Measurements from ENCODE around the gene FAM111B. TPM values are rescaled to one million over a fixed set of nuclear protein-coding genes. Genes with fewer than 3 reads are reported as not detected.

The FAM111B gene
- polyA plus RNA-seq, 1 donor (not counting 4 experiments of a cell fraction or from before 2014, with no cell fraction given), result 5.3 TPM

- peak overlapping the region; percentile 94 for H3K27ac ChIP-seq (ENCODE audit: control insufficient read depth, insufficient read depth, low read length)
- no peaks in the 10 kb centered on the region for H3K9me3 ChIP-seq (ENCODE audit: control insufficient read depth, low read depth, low read length)
- H3K4me3 ChIP-seq (ENCODE audit: control insufficient read depth in 2 of 3, extremely low read depth in 1 of 3, insufficient read depth in 2 of 3, low read depth in 1 of 3, low read length in 3 of 3), result peak overlapping the region; percentile 63 to 81 (median 67)
- no peak for TF ChIP-seq CTCF (optimal IDR thresholded peaks at IDR 0.05 in 1 of 3, IDR thresholded peaks at IDR 0.05 in 1 of 3, conservative IDR thresholded peaks at IDR 0.05 in 1 of 3; ENCODE audit: extremely low read depth in 1 of 3, insufficient read depth in 2 of 3, low read length in 3 of 3)
- no peak for TF ChIP-seq EZH2 (IDR thresholded peaks at IDR 0.05; ENCODE audit: low read length)
- no peaks in the 10 kb centered on the region for H3K79me2 ChIP-seq (ENCODE audit: control insufficient read depth, insufficient read depth, low read length)
- H2AFZ ChIP-seq (ENCODE audit: control insufficient read depth, low read length), result peak overlapping the region; percentile 89
- H4K20me1 ChIP-seq (ENCODE audit: control insufficient read depth, extremely low read depth, insufficient read depth, low read length), result no peaks in the 10 kb centered on the region
- FAIRE-seq, result no peak
- no peaks in the 10 kb centered on the region for H3K9me1 ChIP-seq (ENCODE audit: control insufficient read depth, extremely low read depth, insufficient read depth, low read length)
- dilution Hi-C loops (cut with MboI; ENCODE audit: extremely low pct_ligation_motif_present, low sequenced_read_pairs), result no loop called here
- H3K36me3 ChIP-seq (ENCODE audit: control insufficient read depth in 2 of 2, extremely low read depth in 1 of 2, insufficient read depth in 2 of 2, low read length in 2 of 2), result peaks cover 0 to 2% of the 10 kb centered on the region in 2 experiments
- H3K9ac ChIP-seq (ENCODE audit: control insufficient read depth, extremely low read depth, insufficient read depth, low read length), result peak overlapping the region; percentile 72
- DNase-seq (ENCODE audit: low read depth, low spot score), result no peak
- H3K27me3 ChIP-seq (ENCODE audit: control insufficient read depth, extremely low read depth, insufficient read depth, low read length), result no peaks in the 10 kb centered on the region
- peak overlapping the region; percentile 98 for H3K4me2 ChIP-seq (ENCODE audit: control insufficient read depth, extremely low read depth, insufficient read depth, low read depth, low read length)
- peaks cover 36% of the 10 kb centered on the region for H3K4me1 ChIP-seq (ENCODE audit: control insufficient read depth, extremely low read depth, insufficient read depth, low read length)
These were observed 66.3 kb downstream of the FAM111B start for GRCh38 chr11:59173080-59173963.

GRCh38 chr11:59173964-59174663 lies 67.1 kb downstream of the FAM111B start:
- peak overlapping the region; percentile 94 for H3K27ac ChIP-seq (ENCODE audit: control insufficient read depth, insufficient read depth, low read length)
- H3K9ac ChIP-seq (ENCODE audit: control insufficient read depth, extremely low read depth, insufficient read depth, low read length), result peak overlapping the region; percentile 72
- H3K4me3 ChIP-seq (ENCODE audit: control insufficient read depth in 2 of 3, extremely low read depth in 1 of 3, insufficient read depth in 2 of 3, low read depth in 1 of 3, low read length in 3 of 3), result peak overlapping the region; percentile 52 to 81 (median 67)
- no peaks in the 10 kb centered on the region for H3K79me2 ChIP-seq (ENCODE audit: control insufficient read depth, insufficient read depth, low read length)
- no peaks in the 10 kb centered on the region for H4K20me1 ChIP-seq (ENCODE audit: control insufficient read depth, extremely low read depth, insufficient read depth, low read length)
- dilution Hi-C loops (cut with MboI; ENCODE audit: extremely low pct_ligation_motif_present, low sequenced_read_pairs), result no loop called here
- peaks cover 36% of the 10 kb centered on the region for H3K4me1 ChIP-seq (ENCODE audit: control insufficient read depth, extremely low read depth, insufficient read depth, low read length)
- H3K27me3 ChIP-seq (ENCODE audit: control insufficient read depth, extremely low read depth, insufficient read depth, low read length), result no peaks in the 10 kb centered on the region
- H3K4me2 ChIP-seq (ENCODE audit: control insufficient read depth, extremely low read depth, insufficient read depth, low read depth, low read length), result peak overlapping the region; percentile 98
- DNase-seq (ENCODE audit: low read depth, low spot score) (no peak), FAIRE-seq (peak; percentile 41)
- H2AFZ ChIP-seq (ENCODE audit: control insufficient read depth, low read length), result peak overlapping the region; percentile 15
- peaks cover 0 to 2% of the 10 kb centered on the region in 2 experiments for H3K36me3 ChIP-seq (ENCODE audit: control insufficient read depth in 2 of 2, extremely low read depth in 1 of 2, insufficient read depth in 2 of 2, low read length in 2 of 2)
- H3K9me1 ChIP-seq (ENCODE audit: control insufficient read depth, extremely low read depth, insufficient read depth, low read length), result no peaks in the 10 kb centered on the region
- no peaks in the 10 kb centered on the region for H3K9me3 ChIP-seq (ENCODE audit: control insufficient read depth, low read depth, low read length)
- TF ChIP-seq EZH2 (IDR thresholded peaks at IDR 0.05; ENCODE audit: low read length), result no peak
- no peak for TF ChIP-seq CTCF (optimal IDR thresholded peaks at IDR 0.05 in 1 of 3, IDR thresholded peaks at IDR 0.05 in 1 of 3, conservative IDR thresholded peaks at IDR 0.05 in 1 of 3; ENCODE audit: extremely low read depth in 1 of 3, insufficient read depth in 2 of 3, low read length in 3 of 3)
